Thyroid gland (tissue), 4 donors: Measurements from ENCODE around the gene EXD1.

Experiments
- CTCF ChIP-seq, 6 experiments: fragments of 200-600 bp in 3 of 6; fragments of 450-650 bp in 3 of 6; sonication (generic) in 3 of 6; IDR thresholded peaks; one replicate each; pipeline ENCODE4 v1.5.1; 2016 to 2019; ENCODE audit warnings: antibody characterized with exemption in 6 of 6, mild to moderate bottlenecking in 2 of 6, inconsistent platforms in 1 of 6, moderate library complexity in 1 of 6
- POLR2A ChIP-seq, 2 donors: fragments of 450-650 bp; IDR thresholded peaks; one replicate each; pipeline ENCODE4 v1.6.1; 2017; ENCODE audit warnings: antibody characterized with exemption in 2 of 2, mild to moderate bottlenecking in 2 of 2, moderate library complexity in 1 of 2

DNA sequence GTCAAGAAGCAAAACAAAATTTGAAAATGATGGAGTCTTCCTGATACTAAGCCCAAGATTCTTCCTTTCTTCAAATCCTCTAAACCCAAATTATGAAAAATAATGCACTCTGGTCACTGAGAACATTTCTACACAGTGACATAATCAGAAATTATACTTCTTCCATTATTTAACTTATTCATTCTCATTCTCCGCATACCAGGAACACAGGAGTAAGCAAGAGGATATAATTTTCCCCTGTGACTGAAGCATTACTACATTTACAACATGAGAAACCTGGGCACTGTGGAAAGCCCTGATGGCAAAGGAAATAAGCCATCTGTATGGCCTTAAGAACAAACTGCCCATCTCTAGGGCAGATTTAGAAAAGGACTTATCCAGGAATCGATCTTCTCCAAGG lies 47.0 kb downstream of the EXD1 start:
- TF ChIP-seq POLR2A (IDR thresholded peaks at IDR 0.05), result no peak
- no peak for TF ChIP-seq CTCF (IDR thresholded peaks at IDR 0.05)
